Measurements from ENCODE around the gene CBLC. TPM values are rescaled to one million over a fixed set of nuclear protein-coding genes. Genes with fewer than 3 reads are reported as not detected.

The CBLC gene
- total RNA-seq, 2 donors from 2014 or later, result 18.5 to 23.6 TPM

DNA sequence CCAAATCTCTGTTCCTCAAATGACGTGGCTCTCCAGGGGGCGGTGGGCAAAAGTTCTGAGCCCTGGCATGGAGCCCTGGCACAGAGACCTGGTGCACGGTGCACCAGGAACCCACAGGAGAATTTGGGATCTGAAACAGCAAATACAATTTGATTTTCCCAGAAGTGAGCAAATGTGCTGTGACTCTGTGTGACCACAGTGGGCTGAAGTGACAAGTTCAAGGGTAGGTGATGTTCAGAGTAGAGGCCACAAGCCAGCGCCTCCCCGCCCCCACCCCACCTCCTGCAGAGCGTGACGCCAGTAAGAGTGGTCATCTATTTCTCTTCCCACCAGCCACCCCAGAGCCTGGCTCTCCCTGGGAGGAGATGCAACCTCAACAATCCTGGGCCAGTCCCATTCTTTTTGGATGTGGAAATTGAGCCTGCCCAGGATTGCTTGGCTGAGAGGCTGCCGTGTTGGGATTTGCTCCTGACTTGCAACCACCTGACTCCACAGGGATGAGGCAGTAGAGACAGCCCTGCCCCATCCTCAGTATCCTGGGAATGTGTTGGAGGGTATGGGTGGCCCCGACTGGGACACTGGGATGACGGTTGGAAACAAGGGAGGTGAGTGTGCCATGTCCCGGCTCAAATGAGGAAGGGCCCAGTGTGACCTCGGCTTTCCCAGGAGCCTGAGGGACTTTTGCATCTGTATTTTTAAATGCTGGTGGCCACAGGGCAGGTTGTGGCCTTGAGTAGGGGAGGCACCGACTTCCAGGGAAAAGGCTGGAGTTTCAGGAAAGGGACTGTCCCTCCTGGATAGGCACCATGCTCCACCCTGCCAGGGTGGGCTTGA, 40.2 kb upstream of the CBLC start:
- Histone ChIP-seq H3K27ac (peak overlapping the region; percentile 69 to 98 (median 82)), H3K4me1 (peaks cover 50% of the 10 kb centered on the region), H3K36me3 (replicated peaks in 1 of 2; ENCODE audit: insufficient read depth in 1 of 2, low read depth in 2 of 2) (no peaks in the 10 kb centered on the region), H3K27me3 (no peaks in the 10 kb centered on the region), H3K4me3 (no peak overlapping the region), H3K9me3 (no peaks in the 10 kb centered on the region)
- peak; percentile 13 for ATAC-seq
- 47 to 49% methylated on average over 12 to 13 of the region's 13 CpGs for WGBS, 2 donors
- DNase-seq, result peak; percentile 43 to 69 (median 54)
- intact Hi-C loops (cut with DNase I), result loop anchor here (5.0 kb wide), 1 partner anchor 235 kb away; the partner anchor contains the start of gene ZNF180
- TF ChIP-seq POLR2A (IDR thresholded peaks at IDR 0.05) (peak in 2 of 3 donors; percentile 83 to 84), CTCF (IDR thresholded peaks at IDR 0.05) (no peak)

DNA sequence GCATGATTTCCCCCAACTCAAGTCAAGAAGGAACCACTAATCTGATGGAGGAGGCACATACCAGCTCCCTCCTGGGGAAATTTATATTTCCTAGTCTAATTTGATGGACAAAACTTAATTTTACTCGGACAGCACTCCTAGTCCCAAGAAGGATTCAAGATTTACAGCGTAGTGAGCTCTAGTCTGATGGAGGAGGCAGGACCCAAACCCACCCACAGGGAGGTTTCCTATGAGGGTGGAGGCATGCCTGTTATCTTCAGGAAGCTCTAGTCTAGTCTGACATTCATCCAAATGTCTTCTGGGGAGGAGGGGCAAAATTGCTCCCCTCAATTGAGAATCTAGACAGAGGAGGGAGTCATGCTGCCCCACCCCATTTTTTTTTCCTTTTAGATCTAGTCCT, 39.6 kb upstream of the CBLC start:
- Histone ChIP-seq H3K4me1 (peaks cover 56% of the 10 kb centered on the region), H3K27me3 (no peaks in the 10 kb centered on the region), H3K27ac (peak overlapping the region; percentile 69 to 98 (median 82)), H3K4me3 (no peak overlapping the region), H3K36me3 (replicated peaks in 1 of 2; ENCODE audit: insufficient read depth in 1 of 2, low read depth in 2 of 2) (no peaks in the 10 kb centered on the region), H3K9me3 (no peaks in the 10 kb centered on the region)
- no peak for DNase-seq
- TF ChIP-seq CTCF (IDR thresholded peaks at IDR 0.05), result no peak
- TF ChIP-seq POLR2A (IDR thresholded peaks at IDR 0.05), result no peak
- intact Hi-C loops (cut with DNase I), result loop anchor here (5.0 kb wide), 1 partner anchor 236 kb away; the partner anchor contains the start of gene ZNF180
- ATAC-seq, result no peak
- 75 to 84% methylated on average over 2 of the region's 2 CpGs for WGBS, 2 donors

- no peak overlapping the region for H3K4me3 ChIP-seq
- peak overlapping the region; percentile 33 to 98 (median 82) for H3K27ac ChIP-seq
- no peaks in the 10 kb centered on the region for H3K9me3 ChIP-seq
- intact Hi-C loops (cut with DNase I), result loop anchor here (5.0 kb wide), 1 partner anchor 237 kb away; the partner anchor contains the start of gene ZNF180
- peaks cover 64% of the 10 kb centered on the region for H3K4me1 ChIP-seq
- WGBS, 2 donors, result 38 to 49% methylated on average over 8 to 9 of the region's 11 CpGs
- no peaks in the 10 kb centered on the region for H3K36me3 ChIP-seq (replicated peaks in 1 of 2; ENCODE audit: insufficient read depth in 1 of 2, low read depth in 2 of 2)
- peak in 2 of 3 donors; percentile 46 to 47 for TF ChIP-seq POLR2A (IDR thresholded peaks at IDR 0.05)
- TF ChIP-seq CTCF (IDR thresholded peaks at IDR 0.05), result no peak
- no peaks in the 10 kb centered on the region for H3K27me3 ChIP-seq
- ATAC-seq (no peak), DNase-seq (peak; percentile 58 to 85 (median 70))
Observed at GRCh38 chr19:44738603-44739558, 38.8 kb upstream of the CBLC start.

GRCh38 chr19:44740351-44740824, 37.3 kb upstream of the CBLC start:
- H3K9me3 ChIP-seq, result no peaks in the 10 kb centered on the region
- DNase-seq (no peak), ATAC-seq (no peak)
- no peaks in the 10 kb centered on the region for H3K36me3 ChIP-seq (replicated peaks in 1 of 2; ENCODE audit: insufficient read depth in 1 of 2, low read depth in 2 of 2)
- intact Hi-C loops (cut with DNase I), result no loop called here
- WGBS, 2 donors, result 39 to 42% methylated on average over 3 of the region's 3 CpGs
- no peak overlapping the region for H3K4me3 ChIP-seq
- H3K27ac ChIP-seq, result peak overlapping the region in 3 of 4 donors; percentile 84 to 98 (median 95)
- H3K27me3 ChIP-seq, result no peaks in the 10 kb centered on the region
- peaks cover 75% of the 10 kb centered on the region for H3K4me1 ChIP-seq
- no peak for TF ChIP-seq POLR2A (IDR thresholded peaks at IDR 0.05)
